SK-N-MC (cell line): ENCODE measurements around the gene CDH3.

Source experiments
- EZH2 ChIP-seq: fragments of 200-600 bp; sonication (generic); IDR thresholded peaks from one replicate; pipeline ENCODE4 v1.6.1; 2017; ENCODE audit warnings: antibody characterized with exemption
- FOXP2 ChIP-seq: optimal IDR thresholded peaks from 2 replicates; pipeline ENCODE3; 2011; ENCODE audit warnings: mild to moderate bottlenecking, moderate library complexity; ENCODE audit not compliant: insufficient read depth; ENCODE audit errors: extremely low read length, control extremely low read depth
- POLR2AphosphoS5 ChIP-seq: IDR thresholded peaks from 2 replicates; pipeline ENCODE4 v1.6.1; 2012; ENCODE audit warnings: mild to moderate bottlenecking, low read depth, low read length, borderline replicate concordance

GRCh38 chr16:68707340-68708152, 62.4 kb downstream of the CDH3 start:
- TF ChIP-seq POLR2AphosphoS5 (no peak), EZH2 (no peak), FOXP2 (no peak)
